HK-2 (cell line): ENCODE results near the gene ELOVL1.
"Not testable (repeated sequence)": the region's sequence is repeated elsewhere in the genome, so short reads cannot be mapped to it uniquely, and the experiment has no call there.

Source experiments
- DNase-seq: peaks from one replicate; pipeline ENCODE4 v3.0.0-alpha.2; 2018; ENCODE audit not compliant: unreplicated experiment

ELOVL1 gene

GRCh38 chr1:43367904-43368645 is at the start of gene ELOVL1:
ELOVL1 (minus strand) TSS chr1:43368011; CDS start chr1:43365609, 2,402 bp downstream.
- peak; percentile 95 for DNase-seq

DNA sequence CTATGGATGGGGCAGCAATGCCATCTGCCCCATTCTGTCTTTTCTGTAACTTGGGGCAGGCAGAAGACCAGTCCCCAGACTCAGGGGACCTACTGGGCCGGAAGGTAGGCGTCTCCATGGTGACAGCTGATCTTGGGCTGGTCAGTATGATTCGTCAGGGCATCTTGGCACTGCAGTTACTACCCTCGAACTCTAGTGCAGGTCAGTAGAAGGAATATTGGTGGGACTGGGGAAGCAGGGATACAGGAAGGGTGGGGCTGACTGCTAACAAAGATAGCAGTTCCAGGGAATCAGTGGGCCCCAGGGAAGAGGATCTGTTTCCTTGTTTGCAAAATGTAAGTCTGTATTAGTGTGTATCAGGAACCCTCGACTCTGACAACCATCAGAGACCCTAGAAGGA is 48.1 kb upstream of the ELOVL1 start:
- DNase-seq: no peak

DNA sequence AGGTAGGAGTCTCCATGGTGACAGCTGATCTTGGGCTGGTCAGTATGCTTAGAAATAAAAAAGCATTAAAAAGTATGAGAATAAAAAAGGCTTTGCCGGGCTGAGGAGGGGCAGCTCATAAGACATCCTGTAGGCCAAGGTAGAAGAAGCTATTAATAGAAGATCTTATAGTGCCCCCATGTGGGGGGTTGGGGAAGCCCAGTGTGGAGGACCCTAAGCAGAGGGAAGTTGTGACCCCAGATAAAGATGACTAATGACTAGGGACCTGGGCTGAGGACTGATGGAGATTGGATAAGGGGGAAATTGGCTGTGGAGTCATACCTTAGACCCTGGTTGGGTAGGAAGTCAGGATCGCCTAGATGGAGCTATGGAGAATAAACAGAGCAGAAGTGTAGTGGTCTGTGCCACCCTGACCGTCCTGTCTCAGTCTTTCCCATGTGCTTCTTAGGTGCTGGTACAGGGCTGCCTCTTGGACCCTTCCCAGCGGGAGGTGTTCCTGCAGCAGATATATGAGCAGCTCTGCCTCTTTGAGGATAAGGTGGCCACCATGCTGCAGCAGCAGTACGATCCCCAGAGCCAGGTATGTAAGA is 46.9 kb upstream of the ELOVL1 start:
- peak; percentile 60 for DNase-seq

GRCh38 chr1:43413426-43413825 is 45.6 kb upstream of the ELOVL1 start:
- DNase-seq: not testable (repeated sequence)

DNA sequence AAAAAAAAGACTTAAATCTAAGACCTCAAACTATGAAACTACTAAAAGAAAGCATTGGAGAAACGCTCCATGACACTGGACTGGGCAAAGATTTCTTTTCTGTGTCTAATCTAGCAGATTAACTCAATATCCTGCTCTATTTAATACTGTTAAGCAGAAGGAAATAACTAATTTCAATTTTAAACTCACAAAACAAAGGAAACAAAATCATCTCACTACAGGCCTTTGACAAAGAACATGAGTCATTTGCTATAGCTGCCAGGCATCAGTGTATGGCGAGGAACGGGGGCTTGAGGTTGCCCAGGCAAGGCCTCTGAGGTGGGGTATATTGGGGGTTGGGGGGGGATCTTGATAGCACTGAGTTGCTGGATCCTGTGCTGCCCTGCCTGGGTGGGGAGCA is 42.8 kb upstream of the ELOVL1 start:
- no peak for DNase-seq

DNA sequence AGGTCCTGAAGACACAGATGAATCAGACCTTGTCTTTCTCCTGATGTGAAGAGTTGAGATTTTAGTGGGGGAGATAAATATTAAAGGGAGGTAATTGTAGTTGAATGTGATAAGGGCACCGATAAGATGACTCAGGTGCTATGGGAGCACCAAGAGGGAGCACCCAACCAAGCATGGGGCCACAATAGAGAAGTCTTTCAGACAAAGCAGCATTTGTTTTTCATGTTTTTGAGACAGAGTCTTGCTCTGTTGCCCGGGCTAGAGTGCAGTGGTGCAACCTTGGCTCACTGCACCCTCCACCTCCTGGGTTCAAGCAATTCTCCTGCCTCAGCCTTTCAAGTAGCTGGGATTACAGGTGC is 38.0 kb upstream of the ELOVL1 start:
- no peak for DNase-seq

GRCh38 chr1:43405219-43405875 is 37.5 kb upstream of the ELOVL1 start:
- no peak for DNase-seq

- no peak for DNase-seq
Measured at GRCh38 chr1:43404353-43404752, 36.5 kb upstream of the ELOVL1 start.

DNA sequence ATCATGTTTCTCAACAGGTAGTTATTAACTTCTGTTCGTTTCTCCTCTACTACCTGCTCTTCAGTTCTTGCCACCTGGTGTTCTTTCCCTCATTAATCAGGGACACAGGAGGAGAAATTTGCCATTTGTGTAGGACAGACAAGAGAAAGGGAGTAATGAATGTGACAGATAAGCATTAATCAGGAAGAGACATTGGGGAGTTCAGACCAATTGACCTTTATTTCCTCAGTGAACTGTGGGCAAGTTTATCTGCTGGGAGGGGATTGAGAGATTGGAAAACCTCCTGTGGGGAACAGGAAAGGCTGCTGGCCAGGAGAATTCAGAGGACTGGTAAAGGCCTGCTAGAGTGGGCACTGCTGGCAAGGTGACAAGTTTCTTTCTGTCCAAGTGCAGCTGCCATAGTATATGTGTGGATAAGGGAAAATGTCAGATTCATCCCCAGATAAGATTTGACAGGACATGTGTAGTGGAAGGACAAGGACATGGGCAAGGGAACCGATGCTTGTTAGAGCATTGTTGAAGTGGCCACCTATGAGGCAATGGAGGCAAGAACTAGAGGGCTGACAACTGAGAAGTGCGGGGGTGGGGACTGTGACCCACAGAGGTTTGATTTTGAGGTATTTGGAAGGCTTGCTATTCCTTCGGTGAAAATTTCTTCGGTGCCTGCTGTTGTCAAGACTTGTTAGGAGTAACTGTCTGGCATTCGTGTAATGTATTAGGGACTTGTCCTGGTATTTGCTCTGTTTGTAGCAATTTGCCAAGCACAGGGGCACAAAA is 34.5 kb upstream of the ELOVL1 start:
- no peak for DNase-seq

GRCh38 chr1:43400441-43400840 is 32.6 kb upstream of the ELOVL1 start:
- DNase-seq: not testable (repeated sequence)

DNA sequence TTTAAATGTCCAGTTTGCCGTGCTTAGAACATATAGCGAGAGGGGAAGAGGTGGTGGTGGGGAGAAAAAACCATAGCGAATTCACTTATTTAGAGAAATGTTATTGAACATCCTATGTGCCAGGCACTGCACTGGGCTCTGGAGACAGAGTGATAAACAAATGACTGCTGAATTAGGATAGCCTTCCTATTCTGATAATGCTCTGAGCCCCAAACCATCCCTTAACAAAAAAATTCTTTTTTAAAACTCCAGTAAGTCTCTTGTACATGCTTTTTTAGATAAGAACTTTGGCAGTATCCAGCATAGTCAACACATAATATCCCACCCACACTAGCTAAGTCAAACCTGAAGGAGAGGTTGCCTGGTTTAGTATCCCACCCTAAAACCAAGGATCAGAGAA is 30.4 kb upstream of the ELOVL1 start:
- DNase-seq: no peak

DNA sequence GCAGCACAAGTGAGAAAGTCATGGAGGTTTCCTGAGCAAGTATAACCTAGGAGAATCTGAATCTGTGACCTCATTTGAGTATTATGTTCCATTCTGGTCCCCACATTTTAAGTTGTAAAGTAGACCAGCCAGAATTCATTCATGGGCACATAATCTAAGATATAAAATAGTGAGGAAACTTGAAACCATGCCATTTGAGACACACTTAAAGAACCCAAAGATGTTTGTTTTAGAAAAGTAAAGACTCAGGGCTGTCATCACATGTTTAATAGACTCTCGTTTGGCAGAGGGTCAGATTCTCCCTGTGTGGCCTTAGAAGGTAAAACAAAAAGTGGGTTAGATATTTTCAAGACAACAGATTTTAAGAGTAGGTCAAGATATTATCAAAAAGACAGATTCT is 28.2 kb upstream of the ELOVL1 start:
- no peak for DNase-seq

- DNase-seq: no peak
Measured at GRCh38 chr1:43395523-43395922, 27.7 kb upstream of the ELOVL1 start.

DNA sequence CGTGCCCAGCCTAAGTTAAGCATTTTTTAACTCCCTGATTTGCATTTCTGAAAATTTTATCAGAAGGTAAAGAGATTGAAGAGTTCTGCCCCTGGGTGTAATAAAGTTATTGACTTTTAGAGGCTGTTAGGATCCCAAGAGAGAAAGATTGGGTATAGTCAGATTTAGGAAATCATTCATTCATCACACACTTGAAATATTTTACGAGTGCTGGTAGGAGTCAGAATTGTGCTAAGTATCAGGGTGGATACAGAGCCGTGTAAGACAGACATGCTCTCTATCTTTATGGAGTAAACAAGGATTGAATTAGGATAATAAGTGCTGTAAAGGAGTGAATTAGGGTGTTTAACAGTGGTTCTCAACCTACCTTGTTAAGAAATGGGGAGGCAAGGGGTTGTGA is 24.9 kb upstream of the ELOVL1 start:
- no peak for DNase-seq

GRCh38 chr1:43389326-43390313 is 21.8 kb upstream of the ELOVL1 start, which contains the start of the genes MED8 and SZT2:
MED8 (minus strand) TSS chr1:43389800; CDS start chr1:43389764, 36 bp downstream.
SZT2 (plus strand) TSS chr1:43389899; CDS start chr1:43389969, 70 bp downstream.
- DNase-seq: peak; percentile 96

- DNase-seq: no peak
Measured at GRCh38 chr1:43388613-43389012, 20.8 kb upstream of the ELOVL1 start.

DNA sequence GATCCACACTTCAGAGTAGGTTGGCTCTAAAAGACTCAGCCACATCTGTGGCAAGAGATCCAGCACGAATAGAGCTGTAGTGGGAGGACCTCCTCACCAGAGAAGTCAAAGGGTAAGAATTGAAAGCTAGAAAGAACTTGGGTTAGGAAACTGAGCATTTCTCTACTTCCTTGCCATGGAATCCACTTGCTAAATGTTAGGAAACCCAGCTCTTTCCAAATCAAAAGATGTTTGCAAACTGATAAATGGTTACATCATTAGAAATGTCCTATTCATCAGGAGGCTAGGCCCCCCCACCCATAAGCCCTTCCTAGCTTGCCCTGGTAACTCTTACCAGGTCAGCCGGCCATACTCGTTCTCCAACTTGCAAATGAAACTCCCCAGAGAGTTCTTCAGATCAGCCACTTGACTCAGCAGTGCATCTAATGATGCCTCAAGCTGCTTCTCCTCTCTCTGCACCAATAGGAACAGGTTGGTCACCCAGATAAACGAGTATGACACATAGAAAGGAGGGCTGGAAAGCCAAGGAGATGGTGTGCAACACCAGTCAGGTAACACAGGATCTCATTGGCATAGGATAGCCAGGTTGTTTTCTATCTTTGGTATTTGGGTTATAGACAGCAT is 20.3 kb upstream of the ELOVL1 start:
- no peak for DNase-seq

DNA sequence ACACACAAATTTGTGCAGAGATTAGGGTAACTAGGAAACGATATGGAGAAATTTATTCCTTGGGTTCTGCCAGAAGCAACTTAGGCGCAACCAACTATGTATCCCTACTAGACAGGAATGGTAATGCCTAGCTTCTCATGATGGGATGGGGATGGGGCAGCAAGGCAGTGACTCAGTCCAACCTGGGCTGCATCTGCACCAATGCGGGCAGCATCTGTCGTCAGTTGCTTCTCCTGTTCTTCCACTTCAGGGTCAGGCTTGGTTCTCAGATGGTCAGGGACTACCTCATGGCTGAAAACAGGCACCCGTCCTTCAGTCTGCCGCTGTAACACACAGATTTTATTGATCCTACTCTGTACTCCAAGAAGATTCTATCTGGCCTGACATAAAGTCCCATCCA is 18.9 kb upstream of the ELOVL1 start:
- no peak for DNase-seq

- DNase-seq: no peak
Measured at GRCh38 chr1:43383449-43383848, 15.6 kb upstream of the ELOVL1 start.

DNA sequence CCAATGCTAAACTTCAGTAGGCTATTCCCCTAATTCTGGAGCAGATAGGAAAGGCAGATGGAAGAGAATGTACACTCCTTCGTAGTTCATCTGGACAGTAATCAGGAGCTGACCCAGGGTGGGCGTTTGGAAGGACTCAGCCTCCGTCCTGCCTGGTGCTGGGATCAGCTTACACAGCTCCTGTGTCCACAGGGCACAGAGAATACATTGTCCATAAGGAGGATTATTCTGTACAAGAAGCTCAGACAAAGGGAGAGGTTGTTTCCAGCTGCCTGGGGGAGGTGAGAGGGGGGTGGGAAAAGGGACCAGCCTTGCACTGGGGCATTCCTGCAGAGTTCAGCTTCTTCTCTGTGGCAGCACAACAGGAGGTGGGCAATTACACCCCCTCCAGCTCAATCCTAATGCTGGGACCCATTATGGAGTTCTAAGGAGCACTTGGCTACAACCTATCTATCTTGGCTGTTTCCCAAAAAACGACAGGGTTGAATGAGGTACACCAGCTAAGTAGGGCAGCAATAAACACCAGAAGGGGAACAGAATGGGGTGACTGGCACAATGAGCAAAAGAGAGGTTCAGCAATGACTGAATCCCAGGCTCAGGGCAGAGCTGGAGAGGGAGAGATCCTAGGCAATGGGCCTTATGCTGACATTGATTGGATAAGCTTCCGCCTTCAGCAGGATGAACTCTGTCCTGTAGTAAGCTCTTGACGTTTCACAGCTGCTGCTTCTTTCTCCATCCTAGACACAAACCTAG is 14.4 kb upstream of the ELOVL1 start:
- DNase-seq: no peak
